ENCODE results near the gene MLLT6.
A peak's percentile ranks its signal among the peaks of the same experiment; 100 is the strongest.

Gene MLLT6

DNA sequence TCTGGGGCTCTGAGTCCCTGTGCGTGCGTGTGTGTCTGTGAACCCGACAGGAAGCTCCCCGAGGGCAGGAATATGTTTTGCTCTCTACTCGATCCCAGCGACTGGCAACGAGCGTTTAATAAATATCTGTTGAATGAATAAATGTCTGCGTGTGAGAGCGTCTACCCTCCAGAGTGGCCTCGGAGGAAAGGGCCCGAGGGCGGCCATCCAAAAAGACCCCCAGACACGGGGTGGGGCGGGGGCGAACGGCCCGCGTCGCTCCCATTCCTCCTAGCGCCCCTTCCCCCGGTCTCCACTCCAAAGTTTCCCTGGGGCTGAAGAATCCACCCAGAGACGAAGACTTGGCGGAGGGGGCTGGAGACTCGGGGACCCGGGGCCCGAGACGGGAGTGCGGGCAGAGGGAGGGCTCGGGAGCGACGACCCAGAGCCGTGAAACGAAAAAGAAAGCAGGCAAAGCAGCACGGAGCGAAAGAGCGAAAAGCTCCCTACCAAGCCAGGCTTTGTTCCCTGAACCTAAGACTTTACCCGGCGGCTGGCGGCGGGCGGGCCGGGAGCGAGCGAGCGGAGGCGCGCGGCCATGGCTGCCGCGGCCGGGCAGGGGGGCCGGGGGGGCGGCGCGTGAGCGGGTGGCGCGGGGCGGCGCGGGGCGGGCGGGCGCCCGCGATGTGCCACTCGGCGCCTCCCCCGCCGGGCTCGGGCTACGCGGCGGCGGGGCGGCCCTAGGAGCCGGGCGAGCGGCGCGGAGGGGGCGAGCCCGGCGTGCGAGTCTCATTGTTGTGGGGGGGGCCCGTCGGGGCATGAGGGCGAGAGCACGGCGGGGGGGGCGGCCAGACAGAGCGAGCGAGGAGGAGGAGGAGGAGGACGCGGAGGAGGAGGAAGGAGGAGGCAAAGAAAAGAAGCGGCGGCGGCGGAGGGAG is at the start of gene MLLT6:
Gene MLLT6 (plus strand): TSS at position 668 of the 917 bp plus-strand sequence. CDS start 360 bp downstream, outside the sequence.
- DNase-seq = peak; percentile 78

DNA sequence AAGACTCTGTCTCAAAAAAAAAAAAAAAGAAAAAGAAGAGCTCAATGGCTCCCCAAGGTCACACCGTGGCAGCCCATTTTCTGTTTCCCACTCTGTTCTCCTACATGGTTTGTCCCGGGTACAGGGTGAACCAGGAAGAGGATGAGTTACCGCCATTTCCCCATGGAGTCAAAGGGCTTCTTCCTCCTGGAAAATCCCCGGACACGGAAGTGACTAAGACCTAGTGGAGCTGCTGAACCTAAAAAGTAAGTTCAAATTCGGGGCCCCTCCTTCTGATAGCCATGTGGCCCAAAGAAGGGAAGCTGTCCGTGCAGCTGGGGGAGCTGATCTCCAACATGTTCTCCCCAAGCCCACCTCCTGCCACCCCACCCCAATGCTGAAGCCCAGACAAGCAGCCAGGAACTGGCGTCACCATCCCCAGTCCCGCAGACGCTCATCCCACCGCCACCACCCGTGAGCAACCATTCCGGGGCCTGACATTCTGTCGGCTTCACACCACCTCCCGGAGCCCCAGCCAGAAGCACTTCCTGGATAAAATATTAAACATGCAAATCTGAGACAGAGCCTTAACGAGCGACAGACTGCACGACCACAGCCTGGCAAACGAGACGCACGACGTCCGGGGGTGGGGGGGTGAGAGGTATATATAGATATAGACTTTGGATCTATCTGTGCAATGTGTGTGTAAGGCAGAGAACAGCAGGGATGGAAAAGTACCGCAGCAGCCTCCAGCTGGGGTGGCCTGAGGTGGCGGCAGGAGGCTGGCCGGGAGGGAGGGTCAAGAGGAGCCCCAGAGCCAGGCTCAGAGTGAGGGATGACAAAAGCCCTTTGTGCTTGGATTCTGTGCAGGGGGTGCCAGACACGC is 47.9 kb upstream of the MLLT6 start:
- no peak for DNase-seq

DNA sequence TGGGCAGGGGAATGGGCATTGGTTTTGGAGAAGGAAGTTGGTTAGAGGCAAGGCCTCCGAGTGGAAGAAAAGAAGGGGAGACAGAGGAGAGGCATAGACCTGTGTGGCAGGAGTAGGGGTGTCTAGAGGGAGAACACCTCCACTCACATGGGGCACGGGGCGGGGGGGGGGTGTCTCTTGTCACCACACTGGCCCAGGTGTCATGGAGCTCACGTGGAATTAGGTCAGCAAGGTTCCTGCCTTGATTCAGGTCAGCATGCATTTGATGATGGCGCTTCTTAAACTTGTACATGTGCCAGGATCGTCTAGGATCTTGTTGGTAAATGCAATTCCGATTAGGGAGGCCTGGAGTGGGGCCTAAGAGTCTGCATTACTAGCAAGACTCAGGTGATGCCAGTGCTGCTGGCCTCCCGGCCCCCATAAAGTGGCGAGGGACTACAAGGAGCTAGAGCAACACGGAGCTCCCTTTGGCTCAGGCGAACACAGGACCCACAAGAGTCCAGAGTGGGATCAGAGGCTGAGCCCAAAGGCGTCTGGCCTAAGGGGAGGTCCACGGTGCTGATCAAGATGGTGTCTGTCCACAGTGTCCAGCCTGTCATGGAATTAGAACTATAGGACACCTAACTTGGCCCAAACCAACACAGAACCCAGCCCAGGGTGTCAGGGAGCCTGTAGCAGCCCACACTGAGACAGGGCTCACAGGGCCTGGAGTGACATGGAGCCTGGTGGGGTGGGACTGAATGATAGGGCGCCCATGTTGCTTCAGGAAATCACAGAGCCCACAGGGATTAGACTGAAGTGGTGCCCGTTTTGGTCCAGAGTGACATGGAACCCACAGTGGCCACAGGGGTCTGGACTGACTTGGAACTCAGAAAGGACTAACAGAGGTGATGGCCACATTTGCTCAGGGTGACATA is 47.0 kb upstream of the MLLT6 start:
- DNase-seq = no peak

DNA sequence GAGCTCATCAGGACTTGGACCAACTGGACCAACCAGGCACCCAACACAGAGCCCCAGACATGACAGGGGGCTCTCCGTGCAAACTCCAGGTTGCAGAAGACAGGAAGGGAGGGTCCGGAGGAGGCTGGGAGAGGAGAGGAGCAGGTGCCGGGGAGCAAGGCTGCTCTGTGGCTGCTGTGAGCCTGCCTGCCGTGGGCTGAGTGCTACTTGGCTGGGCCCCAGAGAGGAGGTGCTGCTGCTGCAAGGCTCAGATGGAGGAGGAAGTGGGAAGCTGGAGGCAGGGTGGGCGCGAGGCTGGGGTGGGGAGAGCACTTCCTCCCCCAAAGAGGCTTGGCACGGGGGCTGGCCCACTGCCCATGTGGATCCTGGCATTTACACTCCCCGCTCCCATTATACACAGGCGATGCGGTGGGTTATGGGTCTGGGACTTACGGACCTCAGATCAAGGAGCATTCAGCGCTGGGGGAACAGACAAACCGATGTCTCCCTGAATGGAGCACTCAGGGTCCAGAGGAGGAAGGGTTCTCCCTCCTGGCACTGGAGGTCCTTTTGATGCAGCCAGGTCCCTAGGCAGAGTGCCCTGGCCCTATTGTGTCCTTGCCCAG is 46.2 kb upstream of the MLLT6 start:
- no peak for DNase-seq

DNA sequence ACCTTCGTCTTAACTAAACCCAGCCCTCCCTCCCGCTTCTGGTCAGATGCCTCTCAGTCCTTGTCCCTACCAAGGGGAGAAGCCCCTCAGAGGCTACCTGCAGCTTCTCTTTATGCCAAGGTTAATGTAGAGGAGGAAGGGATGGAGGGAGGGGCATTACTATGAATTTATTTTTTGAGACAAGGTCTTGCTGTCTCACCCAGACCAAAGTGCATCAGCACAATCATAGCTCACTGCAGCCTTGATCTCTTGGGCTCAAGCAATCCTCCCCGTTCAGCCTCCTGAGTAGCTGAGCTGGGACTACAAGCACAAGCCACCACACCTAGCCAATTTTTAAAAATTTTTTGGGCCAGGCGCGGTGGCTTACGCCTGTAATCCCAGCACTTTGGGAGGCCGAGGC is 45.7 kb upstream of the MLLT6 start:
- DNase-seq = no peak

DNA sequence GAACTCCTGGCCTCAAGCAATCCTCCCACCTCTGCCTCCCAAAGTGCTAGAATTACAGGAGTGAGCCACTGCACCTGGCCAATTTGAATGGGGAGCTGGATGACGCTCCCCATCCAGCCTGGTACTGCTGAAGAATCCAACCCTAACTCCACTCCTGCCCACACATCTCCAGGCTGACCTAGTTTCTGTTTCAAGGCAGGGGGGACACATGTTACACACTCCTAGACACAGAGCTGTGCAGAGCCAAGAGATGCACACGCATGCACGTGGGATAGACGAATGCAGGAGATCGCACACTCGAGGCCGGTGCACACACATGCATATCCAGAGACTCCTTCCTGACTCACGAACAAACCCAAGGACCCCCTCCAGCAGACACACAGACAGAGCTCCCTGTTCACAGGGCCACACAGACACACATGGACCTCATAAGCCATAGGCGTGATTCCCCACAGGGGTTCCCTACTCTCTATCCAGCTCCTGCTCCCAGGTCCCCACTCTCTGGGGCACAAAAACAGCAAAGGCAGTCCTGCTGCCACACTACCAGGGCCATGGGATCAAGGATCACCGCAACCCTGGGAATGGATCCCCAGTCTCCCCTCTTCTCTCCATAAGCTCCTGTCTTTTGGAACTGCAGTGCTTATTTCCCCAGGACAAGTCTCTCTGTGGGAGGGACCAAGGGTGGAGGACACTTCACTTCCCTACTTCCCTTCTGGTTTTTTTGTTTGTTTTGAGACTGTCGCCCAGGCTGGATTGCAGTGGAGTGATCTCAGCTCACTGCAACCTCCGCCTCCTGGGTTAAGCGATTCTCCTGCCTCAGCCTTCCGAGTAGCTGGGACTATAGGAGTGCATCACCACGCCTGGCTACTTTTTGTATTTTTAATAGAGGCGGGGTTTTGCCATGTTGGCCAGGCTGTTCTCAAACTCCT is 44.7 kb upstream of the MLLT6 start:
- DNase-seq = no peak

DNA sequence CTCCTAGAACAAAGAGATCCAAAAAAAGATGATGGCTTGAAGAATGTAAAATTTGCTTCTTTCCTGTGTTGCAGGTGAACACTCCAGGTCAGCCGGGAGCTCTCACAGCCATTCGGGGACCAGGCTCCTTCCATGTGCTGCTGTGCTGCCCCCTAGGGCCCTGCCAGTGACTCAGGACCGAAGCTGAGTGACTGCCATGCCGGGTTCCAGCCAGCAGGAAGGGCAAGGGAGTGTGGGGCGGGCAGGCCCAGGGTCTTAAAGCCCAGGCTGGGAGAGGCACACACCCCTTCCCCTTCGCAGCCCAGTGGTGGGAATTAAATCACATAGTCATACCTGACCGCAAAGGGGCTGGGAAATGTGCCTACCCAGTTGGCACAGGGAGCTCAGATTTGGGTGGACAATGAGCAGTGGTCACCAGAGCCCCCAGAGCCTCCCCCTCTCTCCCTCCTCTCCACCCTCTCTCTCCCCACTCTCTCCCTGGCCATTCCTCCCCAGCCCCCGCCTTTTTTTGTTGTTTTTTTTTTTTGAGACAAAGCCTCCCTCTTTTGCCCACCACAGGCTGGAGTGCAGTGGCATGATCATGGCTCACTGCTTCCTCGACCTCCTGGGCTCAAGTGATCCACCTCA is 41.8 kb upstream of the MLLT6 start:
- peak; percentile 35 for DNase-seq

DNA sequence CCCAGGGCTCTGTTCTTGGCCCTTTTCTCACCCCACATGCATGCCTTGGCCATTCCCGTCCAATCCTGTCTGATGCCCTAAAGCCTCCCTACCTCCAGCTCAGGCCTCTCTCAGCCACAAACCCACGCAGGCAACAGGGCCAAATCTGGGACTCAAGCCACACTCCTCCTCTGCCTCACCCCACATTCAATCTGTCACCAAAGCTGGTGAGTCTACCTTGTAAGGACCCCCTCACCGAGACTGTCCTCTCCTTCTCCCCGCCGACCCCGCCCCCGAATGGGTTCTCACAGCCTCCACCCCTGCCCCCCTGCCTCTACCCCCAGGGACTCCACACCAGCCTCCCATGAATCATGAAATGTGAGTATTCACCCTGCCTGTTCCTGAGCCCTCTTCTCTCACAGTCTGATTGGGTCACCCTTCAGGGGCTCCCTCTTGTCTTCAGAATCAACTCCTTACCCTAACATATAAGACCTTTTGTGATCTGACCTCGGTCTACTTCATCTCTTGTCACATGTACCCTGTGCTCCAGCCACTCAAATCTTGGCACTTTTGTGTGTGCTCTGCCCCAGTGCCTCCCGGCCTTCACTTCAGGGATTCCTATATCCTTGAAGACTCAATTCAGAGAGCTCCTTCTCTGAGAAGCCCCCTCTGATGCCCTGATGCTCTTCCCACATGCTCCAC is 41.0 kb upstream of the MLLT6 start:
- no peak for DNase-seq

DNA sequence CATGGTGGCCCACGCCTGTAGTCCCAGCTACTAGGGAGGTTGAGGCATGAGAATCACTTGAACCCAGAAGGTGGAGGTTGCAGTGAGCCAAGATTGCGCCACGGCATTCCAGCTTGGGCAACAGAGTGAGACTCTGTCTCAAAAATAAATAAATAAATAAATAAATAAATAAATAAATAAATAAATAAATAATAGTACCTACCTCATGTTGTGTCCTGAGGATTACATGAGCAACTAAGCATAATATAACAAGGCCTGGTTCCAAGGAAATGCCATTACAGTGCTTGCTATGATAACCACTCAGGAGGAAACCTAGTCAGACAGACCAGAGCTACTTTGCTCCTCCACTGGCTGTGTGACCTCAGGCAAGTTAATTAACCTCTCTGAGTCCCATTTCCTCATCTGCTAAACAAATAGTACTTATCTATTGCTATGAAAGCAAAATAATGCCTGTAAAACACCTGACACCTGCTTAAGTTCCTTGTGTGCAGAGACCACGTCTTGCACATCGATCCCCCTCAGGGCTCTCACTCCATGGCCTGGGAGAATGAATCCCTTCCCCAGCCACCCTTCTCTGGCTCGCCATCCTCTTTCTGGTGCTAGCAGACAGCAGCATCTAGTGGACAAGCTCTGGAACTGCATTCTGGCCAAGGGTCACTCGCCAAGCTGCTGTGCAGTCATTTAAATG is 37.8 kb upstream of the MLLT6 start:
- DNase-seq = peak; percentile 60

GRCh38 chr17:38667787-38668122 is 37.3 kb upstream of the MLLT6 start:
- no peak for DNase-seq

- DNase-seq = no peak
Observed at GRCh38 chr17:38669520-38669919, 35.6 kb upstream of the MLLT6 start.

DNA sequence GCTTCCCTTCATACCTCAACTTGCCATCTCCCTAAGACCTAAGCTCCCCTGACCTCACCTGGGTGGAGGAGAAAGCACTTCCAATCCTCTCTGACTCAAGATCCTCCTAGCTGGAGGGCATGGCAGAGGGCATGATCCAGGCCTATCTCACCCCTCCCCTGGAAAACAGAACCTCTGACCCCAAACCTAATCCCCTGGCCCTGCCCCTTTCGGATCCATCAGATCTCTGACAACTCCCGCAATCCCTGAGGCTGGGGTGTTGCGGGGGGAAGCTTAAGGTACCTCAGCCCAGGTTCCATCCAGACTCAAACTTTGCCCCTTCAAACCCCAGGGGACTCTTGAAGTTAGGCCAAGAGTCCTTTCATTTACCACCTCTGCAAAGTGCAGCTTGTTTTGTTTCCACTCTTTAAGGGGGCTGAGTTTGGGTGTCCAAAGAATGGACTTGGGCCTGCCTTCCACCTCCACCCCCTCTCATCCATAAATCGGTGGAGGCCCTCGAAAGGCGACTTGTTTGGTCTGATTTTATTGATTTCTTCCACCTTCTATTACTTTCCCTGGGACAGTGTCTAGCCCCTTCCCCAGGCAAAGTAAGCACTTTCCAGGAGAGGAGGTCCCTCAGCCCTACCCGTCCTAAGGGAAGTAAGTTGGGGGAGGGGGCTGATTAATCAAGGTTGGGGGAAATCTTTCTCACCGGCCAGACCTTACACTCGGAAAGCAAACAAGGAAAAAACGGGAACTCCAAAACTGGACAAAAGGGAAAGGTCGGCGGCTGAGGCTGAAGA is 32.9 kb upstream of the MLLT6 start:
- DNase-seq = no peak

DNA sequence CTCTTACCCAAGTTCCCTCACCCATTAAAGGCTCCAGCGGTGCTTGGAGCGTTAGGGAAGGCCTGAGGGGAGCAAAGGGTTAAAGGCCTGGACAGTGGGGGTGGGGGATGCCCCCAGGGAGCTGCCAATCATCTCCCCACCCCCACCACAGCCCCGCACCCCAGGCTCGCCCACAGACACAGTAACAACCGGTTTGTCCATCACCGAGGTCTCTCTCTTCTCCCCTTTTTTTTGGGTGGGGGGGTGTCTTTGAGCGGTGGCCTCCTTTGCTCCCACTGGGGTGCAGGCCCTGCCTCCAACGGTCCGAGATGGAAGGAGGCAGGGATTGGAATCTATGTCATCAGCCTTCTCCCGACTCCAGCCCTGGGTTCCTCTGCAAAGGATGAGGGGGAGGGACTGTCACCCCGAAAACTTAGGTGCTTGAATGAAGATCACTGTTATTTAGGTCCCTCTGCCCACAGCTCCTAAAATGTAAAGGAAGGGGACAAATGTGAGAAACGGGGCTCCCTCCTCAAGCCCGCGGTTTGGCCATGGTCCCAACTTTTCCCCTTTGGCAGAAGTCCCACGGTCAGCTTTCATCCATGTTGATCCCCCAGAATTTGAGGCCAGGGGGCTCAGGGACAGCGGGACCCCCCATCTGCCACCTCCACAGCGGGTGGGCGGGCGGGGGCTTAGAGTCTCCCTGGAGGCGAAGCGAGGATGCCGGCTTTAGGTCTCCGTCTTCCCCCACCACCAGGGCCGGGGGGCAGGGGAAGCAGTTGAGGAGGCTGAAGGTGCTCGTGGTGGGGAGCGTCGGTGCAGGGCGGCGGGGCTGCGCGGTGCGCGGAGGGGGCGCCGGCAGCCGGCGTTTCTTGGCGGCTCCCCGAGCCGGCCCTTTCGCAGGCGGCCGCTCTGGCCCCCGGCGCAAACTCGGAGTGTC is 32.0 kb upstream of the MLLT6 start:
- DNase-seq = no peak

DNA sequence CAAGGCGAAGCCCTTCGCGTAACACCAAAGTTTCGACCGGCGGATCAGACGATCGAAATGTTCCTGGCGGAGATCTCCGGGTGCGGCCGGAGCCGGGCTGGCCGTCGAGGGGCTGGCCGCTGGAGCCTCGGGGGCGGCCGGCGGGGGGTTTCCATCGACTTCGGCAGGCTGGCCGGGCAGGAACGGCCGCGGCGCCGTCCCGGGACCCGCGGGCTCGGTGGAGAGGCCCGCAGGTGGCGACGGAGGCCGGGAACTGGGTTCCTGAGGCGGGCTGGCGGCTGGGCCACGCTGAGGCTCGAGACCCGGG is 31.4 kb upstream of the MLLT6 start:
- DNase-seq = no peak

DNA sequence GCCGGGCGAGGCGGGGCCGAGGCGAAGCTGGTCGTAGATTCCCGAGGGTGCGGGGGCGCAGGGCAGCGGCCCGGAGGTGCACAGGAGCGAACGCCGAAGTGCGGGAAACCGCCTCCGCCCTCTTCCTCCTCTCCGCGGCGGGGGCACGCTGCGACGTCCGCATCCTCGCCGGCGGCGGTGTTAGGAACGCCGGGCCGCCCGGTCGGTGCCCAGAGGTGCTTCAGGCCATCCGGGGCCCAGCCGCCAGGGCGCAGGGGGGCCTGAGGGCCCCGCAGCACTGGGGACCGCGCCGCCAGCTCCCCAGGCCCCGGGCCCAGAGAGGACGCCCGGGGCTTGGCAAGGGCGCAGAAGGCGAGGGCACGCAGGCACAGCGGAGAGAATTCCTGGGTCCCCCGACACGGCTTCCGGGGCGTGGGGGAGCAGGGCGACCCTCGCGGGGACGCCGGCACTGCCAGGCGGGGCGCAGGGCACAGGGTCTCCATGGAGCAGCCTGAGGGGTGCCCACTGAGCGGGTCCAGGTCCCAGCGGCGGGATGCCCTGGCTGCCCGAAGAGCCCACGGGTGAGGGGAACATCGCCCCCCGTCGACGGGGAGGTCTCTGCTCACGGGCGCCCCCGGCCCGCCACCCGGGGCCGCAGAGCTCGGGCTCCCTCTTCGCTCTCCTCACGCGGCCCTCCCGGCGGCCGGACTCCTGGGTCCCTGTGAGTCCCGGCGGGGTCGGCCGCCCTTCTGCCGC is 30.9 kb upstream of the MLLT6 start:
- no peak for DNase-seq

GRCh38 chr17:38674749-38675615 is 30.1 kb upstream of the MLLT6 start, which contains the start of gene EPOP:
EPOP (minus strand) TSS chr17:38674957; CDS start chr17:38674495, 462 bp downstream.
- peak; percentile 85 for DNase-seq

Measured in fibroblast of skin of right quadriceps (primary cell).